Measurements from ENCODE around the gene GNAQ. TPM values are rescaled to one million over a fixed set of nuclear protein-coding genes. Genes with fewer than 3 reads are reported as not detected.

GNAQ gene
- total RNA-seq, 4 donors from 2014 or later: 40.8 to 54.7 (median 53.8) TPM

GRCh38 chr9:77772646-77773045 is 259.0 kb downstream of the GNAQ start:
- DNase-seq (ENCODE audit: low spot score): no peak
- ATAC-seq (ENCODE audit: low FRiP score): no peak
- TF ChIP-seq CTCF (IDR thresholded peaks at IDR 0.05): no peak

- no peak for TF ChIP-seq CTCF (IDR thresholded peaks at IDR 0.05)
- no peak for ATAC-seq (ENCODE audit: low FRiP score)
- DNase-seq (ENCODE audit: low spot score): no peak
These were observed 260.4 kb downstream of the GNAQ start for GRCh38 chr9:77771171-77771570.

- no peak for DNase-seq (ENCODE audit: low spot score)
- TF ChIP-seq CTCF (IDR thresholded peaks at IDR 0.05): no peak
- ATAC-seq (ENCODE audit: low FRiP score): no peak
These were observed 261.3 kb downstream of the GNAQ start for GRCh38 chr9:77770340-77770739.

GRCh38 chr9:77769246-77769645 is 262.4 kb downstream of the GNAQ start:
- ATAC-seq (ENCODE audit: low FRiP score) (no peak), DNase-seq (ENCODE audit: low spot score) (no peak)
- no peak for TF ChIP-seq CTCF (IDR thresholded peaks at IDR 0.05)

- no peak for TF ChIP-seq CTCF (IDR thresholded peaks at IDR 0.05)
- DNase-seq (ENCODE audit: low spot score) (no peak), ATAC-seq (ENCODE audit: low FRiP score) (no peak)
These were observed 265.0 kb downstream of the GNAQ start for GRCh38 chr9:77766587-77766986.

GRCh38 chr9:77765781-77766259 is 265.8 kb downstream of the GNAQ start:
- TF ChIP-seq CTCF (IDR thresholded peaks at IDR 0.05): no peak
- DNase-seq (ENCODE audit: low spot score) (no peak), ATAC-seq (ENCODE audit: low FRiP score) (no peak)

- DNase-seq (ENCODE audit: low spot score): no peak
- no peak for ATAC-seq (ENCODE audit: low FRiP score)
- TF ChIP-seq CTCF (IDR thresholded peaks at IDR 0.05): no peak
These were observed 266.5 kb downstream of the GNAQ start for GRCh38 chr9:77764894-77765780.

Measured in omental fat pad (tissue), 4 donors.